GM13977 (cell line): ENCODE measurements around the gene FOXA3.

Experiments used
- DNase-seq: peaks from one replicate; pipeline ENCODE4 v3.0.0; 2012; ENCODE audit warnings: low spot score
- in situ Hi-C: fragments of 300-500 bp; cut with MboI; formaldehyde crosslinking; loops from one replicate; pipeline ENCODE4 v1.12.0; 2022; ENCODE audit warnings: low sequenced_read_pairs, low pct_unique_long_range_greater_than_20kb, mixed read lengths, inconsistent platforms; ENCODE audit not compliant: unreplicated experiment
- TF ChIP-seq, protein P1 (sequence below): IDR thresholded peaks from 2 replicates; pipeline ENCODE4 v1.5.1; 2012; ENCODE audit warnings: mild to moderate bottlenecking, control low read depth; ENCODE audit not compliant: insufficient read depth; ENCODE audit errors: extremely low read depth, missing control alignments

Gene FOXA3

DNA sequence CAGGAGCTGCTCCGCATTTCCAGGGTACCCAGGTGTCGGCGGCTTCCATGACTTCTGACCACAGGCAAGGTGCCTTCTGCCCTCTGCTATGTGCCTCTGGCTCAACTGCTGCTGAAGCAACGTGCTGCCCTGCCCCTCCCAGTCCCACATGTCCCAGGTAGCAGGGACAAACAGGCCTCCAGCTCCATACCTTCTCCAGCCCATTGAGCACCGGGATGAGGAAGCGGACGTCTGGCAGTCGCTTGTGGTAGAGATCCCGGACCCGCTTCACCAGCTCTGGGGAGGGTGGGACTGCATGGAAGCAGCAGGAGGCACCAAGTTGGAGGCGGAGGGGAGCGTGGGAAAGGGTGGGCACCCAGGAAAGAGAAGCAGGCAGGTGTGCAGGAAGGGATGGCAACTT lies 40.9 kb upstream of the FOXA3 start:
- no peak for DNase-seq
- in situ Hi-C loops: no loop called here
- TF ChIP-seq, protein P1, sequence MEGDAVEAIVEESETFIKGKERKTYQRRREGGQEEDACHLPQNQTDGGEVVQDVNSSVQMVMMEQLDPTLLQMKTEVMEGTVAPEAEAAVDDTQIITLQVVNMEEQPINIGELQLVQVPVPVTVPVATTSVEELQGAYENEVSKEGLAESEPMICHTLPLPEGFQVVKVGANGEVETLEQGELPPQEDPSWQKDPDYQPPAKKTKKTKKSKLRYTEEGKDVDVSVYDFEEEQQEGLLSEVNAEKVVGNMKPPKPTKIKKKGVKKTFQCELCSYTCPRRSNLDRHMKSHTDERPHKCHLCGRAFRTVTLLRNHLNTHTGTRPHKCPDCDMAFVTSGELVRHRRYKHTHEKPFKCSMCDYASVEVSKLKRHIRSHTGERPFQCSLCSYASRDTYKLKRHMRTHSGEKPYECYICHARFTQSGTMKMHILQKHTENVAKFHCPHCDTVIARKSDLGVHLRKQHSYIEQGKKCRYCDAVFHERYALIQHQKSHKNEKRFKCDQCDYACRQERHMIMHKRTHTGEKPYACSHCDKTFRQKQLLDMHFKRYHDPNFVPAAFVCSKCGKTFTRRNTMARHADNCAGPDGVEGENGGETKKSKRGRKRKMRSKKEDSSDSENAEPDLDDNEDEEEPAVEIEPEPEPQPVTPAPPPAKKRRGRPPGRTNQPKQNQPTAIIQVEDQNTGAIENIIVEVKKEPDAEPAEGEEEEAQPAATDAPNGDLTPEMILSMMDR: no peak

DNA sequence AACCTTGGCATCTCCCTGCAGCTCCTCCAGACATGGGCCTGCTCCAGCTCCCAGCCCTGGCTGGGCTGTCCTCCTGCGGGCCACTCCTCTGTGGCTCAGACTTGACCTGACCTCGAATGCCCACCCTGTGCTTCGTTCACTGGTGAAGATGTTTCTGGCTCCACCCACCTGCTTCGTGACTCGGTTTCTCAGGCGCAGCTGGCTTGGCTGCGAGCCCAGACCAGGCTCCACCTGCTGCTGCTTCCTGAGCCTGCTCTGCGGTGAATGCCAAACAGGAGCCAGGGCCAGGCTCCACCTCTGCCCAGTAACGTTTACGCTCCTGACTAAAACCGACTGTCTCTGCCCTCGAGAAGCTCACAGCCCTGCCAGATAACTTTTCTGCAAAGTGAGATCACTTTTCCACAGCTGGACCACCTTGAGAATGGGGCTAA lies 40.1 kb upstream of the FOXA3 start:
- no peak for DNase-seq
- in situ Hi-C loops: no loop called here
- TF ChIP-seq, protein P1: no peak

DNA sequence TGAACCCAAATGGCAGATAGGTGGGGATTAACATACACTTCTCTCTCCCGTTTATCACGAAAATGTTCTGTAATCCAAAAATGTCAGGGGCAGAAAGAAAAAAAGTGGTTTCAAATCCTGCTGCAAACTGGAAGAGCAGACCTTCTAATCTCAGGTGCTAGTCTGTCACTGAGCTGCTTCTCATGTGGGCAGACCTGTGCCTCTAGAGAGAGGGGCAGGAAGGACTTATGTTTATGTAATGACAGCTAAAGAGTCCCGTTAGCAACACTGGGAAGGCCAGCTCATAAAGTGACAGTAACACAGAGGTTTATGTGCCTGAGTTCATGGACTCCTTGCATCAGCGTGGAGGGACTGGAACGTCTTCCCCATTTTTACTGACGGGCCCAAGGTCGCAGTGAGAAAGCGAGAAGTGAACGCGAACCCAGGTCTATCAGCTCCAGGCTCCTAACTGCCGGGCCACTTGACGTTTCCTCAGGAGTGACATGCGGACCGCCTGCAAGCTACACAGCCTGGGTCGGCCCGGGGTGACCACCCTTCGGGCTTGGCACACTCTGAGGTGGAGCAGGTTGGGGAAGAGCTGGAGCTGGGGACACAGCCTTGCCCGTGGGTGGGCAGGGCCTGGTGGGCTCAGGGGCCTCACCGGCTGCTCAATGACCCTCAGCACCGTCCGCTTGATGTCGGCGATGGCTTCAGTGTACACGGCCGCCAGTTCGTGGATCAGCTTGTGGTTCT lies 39.4 kb upstream of the FOXA3 start:
- no peak for DNase-seq
- in situ Hi-C loops: no loop called here
- TF ChIP-seq, protein P1: no peak

DNA sequence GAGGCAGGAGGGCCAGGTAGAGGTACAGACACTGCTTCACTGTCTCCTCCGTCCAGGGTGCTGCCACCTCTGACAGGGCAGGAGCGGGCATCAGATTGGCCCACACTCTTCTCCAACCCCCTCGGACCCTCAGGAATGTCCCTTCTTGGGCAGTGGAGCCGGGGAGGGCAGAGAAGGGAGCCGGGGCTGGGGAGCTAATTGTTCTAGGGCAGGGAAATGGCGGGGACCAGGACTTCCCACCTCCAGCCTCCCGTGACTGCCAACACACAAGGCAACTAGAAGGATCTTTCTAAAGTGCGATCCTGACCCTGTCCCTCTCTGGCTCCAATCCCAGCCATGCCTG lies 38.9 kb upstream of the FOXA3 start:
- in situ Hi-C loops: no loop called here
- no peak for DNase-seq
- TF ChIP-seq, protein P1: no peak

DNA sequence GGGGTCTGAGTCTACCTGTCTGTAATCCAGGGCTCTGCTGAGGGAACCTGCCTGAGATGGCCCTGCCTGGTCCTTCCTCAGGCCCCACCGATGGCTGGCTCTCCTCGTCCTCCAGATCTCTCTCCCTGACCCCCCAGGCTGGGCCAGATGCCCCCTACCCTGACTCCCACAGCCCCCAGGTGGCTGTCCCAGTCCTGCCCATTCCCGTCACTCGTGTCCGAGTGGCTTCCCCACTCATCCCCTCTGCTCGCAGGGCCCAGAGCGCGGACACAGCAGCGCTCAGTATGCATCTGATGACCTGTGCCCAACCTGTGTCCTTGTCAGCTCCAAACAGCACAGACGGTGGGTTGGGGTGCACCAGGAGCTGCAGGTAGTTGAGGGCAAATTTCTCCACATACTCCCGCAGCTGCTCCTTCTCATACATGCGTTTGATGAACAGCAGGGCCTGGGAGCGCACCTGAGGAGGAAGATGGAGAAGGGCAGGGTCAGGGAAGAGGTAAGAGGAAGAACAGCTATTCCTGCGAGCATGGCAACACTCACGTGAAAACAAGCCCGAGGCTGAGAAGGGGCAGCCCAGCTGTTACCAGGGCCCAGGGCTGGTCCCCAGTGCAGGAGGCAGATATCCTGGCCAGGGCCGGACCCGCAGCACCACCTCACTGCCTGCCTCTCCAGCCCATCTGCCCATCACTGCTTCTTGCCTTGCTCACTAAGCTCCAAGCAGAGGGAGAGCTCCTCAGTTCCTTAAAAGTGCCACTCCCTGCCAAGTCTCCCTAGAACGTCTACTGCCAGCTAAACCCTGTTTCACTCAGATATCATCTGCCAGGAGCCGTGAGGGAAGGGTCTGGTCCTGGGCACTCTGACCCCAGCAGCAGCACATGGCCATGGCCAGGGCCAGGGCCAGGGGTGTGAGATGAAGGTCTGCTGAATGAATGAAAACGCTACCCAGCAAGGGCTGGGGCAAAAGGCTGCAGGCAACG lies 37.9 kb upstream of the FOXA3 start:
- DNase-seq: no peak
- in situ Hi-C loops: no loop called here
- TF ChIP-seq, protein P1: no peak

DNA sequence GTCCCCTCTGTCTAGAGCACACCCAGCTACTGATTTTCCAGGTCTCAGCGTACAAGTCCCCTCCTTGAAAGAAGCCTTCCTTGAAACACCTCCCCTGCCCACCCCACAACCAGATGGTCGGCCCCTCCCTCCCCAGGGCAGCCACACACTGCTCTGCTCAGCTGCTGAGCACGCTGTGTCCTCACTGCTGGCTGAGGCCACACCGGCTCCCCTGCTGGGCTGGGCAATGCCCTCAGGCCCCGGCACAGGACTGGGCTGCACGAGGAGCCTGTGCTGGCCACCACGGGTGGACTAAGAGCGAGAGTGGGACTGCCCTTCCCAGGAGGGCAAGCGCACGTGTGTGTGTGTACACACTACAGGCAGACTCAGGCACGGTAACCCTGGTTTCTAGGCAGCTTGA lies 37.2 kb upstream of the FOXA3 start:
- TF ChIP-seq, protein P1: no peak
- no peak for DNase-seq
- in situ Hi-C loops: no loop called here
